DMS153 treated with DMSO at 0.1 percent for 48 hours (cell line): ENCODE measurements around the gene PI16.
"Not testable (repeated sequence)": the region's sequence is repeated elsewhere in the genome, so short reads cannot be mapped to it uniquely, and the experiment has no call there.

Experiments
- DNase-seq: peaks from one replicate; lab custom pipeline; 2025; ENCODE audit not compliant: unreplicated experiment; lab: John Stamatoyannopoulos, UW

Gene PI16

GRCh38 chr6:36971921-36972673, 17.6 kb downstream of the PI16 start:
- DNase-seq: no peak

DNA sequence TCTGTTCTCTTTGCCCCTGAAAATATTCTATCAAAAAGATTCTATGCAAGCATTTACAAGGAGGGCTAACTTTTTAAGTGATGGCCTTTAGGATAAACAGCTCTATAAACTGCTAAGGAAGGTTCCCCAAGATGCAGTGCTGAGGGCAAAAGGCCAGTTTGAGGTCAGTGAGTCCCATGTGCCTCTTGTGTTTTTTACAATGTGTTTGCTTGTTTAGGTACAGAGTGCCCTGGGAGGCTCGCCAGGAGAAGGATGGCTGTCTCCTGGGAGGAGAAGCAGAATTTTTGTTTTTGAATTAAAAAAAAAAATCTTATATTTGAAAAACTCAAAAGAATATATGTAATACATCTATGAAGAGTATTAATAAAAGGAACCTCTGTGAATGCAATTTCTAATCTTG, 18.7 kb downstream of the PI16 start:
- DNase-seq: no peak

- DNase-seq: no peak
These were observed 19.1 kb downstream of the PI16 start for GRCh38 chr6:36973647-36974046.

- no peak for DNase-seq
These were observed 20.9 kb downstream of the PI16 start for GRCh38 chr6:36975231-36976006.

DNA sequence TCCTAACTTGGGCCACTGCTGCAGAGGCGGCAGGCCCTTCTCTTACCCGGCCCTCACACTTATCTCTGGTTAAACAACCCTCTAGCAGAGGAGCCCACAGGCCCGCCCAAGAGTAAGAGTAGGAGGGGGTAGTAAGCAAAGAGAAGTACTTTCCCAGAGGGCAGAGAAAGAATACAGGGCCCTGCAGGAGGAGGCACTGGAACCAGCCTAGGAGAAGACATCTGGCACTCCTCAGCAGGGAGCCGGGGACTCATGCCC, 21.4 kb downstream of the PI16 start:
- DNase-seq: no peak

DNA sequence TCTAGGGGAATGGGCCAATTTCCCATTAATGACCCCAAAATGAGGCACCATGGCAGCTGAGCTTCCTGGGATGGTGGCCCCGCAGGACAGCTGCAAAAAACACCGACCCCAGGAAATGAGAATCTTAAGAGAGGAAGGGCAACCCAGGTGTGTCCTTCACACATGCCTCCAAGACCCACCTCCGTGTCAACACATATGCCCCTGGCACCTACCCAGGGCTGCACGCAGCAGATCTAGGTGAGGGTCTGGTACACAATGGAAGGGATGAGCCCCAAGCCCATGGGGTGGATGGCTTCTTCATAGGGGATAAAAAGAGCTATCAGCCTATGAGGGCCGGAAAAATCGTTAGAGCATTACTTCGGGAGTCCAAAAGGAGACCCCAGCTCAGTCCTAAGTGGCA, 22.0 kb downstream of the PI16 start:
- no peak for DNase-seq

DNA sequence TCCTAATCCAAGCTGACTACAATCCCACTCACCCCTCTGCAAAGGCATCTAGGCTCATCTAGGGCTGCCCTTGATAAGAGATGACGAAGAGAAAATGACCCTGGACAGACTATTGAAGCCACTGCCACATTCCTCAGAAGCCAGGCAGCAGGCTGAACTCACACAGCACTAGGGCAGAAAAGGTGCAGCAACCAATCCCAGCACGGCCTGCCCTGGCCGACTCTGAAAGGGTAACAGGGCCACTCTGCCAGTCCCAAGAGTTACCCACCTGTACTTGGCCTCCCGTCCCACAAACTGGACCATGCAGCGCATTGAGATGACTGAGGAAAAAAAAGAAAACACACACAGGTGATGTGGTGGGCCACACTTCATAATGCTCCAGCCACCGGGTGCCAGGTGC, 22.4 kb downstream of the PI16 start:
- no peak for DNase-seq

GRCh38 chr6:36977470-36977941, 23.0 kb downstream of the PI16 start:
- DNase-seq: no peak

DNA sequence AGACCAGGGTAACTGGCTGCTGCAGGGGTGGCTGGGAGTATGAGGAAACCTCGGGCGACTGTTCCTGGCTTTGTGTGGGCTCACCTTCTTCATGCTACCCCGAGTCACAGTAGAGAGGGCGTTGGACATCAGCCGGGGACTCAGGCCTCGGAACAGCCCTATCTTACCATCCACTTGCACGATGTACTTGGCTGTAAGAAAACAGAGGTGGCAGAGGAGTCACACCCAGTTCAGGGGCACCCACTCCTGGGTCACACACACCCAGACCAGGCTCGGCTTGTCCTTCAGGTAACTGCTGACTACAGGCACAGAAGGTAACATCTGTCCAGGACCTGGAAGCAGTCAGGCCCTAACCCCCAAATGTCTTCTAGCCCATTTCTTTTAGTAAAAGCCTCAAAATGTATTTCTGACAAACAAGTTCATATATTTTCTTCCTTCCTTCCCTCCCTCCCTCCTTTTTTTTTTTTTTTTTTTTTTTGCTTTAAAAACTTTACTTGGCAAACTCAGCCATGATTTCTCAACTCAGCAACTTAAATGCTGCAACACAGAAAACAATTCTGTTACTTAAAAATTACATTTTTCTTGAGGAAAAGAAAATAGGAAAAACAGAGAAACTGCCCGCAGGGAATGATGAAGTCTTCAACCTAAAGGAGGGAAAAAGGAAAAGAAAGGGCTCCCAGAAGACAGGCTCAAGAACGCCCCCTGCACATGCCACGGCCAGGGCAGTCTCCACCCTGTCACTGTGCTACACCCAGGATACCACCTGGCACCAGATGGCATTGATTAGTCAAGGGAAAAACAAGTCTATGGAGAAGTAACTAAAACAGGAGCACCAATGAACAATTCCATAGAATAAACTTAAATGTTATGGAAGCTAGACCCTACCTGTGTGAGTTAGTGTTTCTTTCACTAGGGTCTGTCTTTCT, 24.1 kb downstream of the PI16 start:
- no peak for DNase-seq

DNA sequence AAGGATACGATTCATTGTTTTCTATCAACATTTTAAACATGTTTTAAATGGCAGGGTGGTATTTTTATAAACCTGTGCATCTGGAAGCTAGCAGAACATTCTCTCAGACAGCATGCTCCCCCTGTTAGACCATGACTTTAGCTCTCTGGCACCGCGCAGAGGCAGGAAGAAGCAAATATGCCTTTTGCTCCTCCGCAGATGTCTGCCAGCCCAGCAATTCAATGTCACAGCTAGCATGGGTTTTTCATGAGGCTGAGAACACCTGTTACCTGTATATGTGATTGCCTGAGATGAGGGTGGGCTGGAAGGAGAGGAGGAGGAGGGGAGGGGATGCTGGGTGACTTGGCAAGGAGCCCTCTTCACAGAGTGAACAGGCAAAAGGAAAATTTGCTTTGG, 24.8 kb downstream of the PI16 start:
- no peak for DNase-seq

GRCh38 chr6:36980129-36980528, 25.6 kb downstream of the PI16 start:
- DNase-seq: no peak

DNA sequence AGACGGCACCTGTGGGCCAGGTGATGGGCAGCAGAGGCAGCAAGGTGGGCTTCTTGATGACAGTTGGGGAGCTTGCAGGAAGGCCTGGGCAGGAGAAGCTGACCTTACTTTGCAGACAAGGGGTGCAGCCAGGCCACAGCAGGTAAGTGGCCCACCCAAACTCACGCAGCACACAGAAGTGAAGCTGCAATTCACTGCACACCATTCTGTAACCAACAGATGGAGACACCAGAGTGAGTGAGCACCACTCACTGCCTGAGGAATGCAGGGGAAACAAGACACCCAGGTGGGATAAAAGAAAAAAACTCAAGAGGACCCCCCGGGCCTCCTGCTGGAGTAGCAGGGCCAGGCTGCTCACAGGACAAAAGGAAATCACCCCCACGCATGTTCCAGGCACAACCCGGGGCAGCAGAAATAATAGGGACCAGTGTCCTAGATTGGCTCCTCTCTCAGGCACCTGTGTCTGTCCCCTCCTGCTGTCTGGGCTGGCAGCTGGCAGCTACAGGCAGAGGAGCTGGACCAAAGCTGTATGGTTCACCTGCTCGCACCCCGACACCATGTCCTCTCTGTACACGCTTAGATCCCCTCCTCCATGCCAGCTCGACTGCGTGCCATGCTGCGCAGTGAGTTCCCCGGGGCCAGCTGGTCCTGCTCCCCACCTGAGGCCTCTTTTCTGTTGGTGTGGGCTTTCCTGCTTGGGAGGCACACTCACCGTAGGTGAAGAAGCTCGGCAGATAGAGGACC, 26.5 kb downstream of the PI16 start:
- no peak for DNase-seq

- no peak for DNase-seq
These were observed 29.0 kb downstream of the PI16 start for GRCh38 chr6:36983538-36983937.

GRCh38 chr6:36984581-36985416, 30.3 kb downstream of the PI16 start:
- DNase-seq: no peak

DNA sequence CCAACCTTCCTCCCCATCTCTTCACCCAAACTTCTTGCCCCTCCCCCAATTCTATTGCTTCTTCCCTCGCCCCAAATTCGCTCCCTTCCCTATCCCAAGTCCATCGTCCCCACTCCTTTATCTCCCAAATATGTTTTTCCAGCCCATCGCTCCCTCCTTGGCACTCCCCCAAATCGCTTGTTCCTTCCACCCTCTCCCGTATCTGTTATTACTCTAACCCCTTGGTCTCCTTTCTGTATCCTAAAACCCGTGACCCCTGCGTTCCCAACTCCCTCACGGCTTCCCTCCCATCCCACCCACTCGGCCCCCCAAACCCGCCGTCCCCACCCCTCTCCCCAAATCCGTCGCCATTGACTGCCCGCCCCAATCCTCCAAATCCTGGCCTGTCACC, 30.9 kb downstream of the PI16 start:
- DNase-seq: no peak

GRCh38 chr6:36985808-36986703, 31.5 kb downstream of the PI16 start, which contains the start of gene MTCH1:
Gene MTCH1 (minus strand): TSS chr6:36986196. CDS start chr6:36986173, 23 bp downstream.
- no peak for DNase-seq

GRCh38 chr6:36986704-36987047, 32.1 kb downstream of the PI16 start:
- no peak for DNase-seq

DNA sequence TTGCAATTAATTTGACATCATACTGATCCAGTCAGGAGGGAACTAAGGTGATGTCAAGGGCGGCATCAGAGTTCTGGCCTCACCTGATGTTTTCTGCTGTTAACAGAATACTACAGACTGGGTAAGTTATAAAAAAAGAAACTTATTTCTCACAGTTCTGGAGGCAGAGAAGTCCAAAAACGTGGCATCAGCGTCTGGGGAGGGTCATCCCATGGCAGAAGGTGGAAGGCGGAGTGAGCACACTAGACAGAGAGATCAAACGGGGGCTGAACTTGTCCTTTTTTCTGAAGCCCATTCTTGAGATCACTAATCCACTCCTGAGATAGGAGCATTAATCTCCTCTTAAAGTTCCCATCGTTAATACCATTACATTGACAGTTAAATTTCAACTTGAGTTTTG, 34.7 kb downstream of the PI16 start:
- DNase-seq: no peak

GRCh38 chr6:36990401-36990800, 35.9 kb downstream of the PI16 start:
- not testable (repeated sequence) for DNase-seq
